Caki2 (cell line): ENCODE results near the gene KDM1B. TPM values are rescaled to one million over a fixed set of nuclear protein-coding genes. Genes with fewer than 3 reads are reported as not detected.
"Not testable (repeated sequence)": the region's sequence is repeated elsewhere in the genome, so short reads cannot be mapped to it uniquely, and the experiment has no call there.

Experiments used
- DNase-seq: peaks from one replicate; pipeline ENCODE4 v3.0.0-alpha.2; 2015; ENCODE audit warnings: low read depth
- in situ Hi-C: cut with HindIII; loops from 2 replicates; pipeline ENCODE4 v1.10.0; 2016; ENCODE audit warnings: low sequenced_read_pairs, low pct_unique_long_range_greater_than_20kb, mixed read lengths
- total RNA-seq: library from RNA; depleted of rRNA; stranded (reverse); fragments of >200 nt; shearing (Covaris generic); gene quantifications from 2 replicates; pipeline ENCODE4 v1.2.3, GENCODE V29; 2014; ENCODE audit warnings: low replicate concordance

Gene KDM1B
- total RNA-seq, 1 experiment from 2014 or later: 11.6 TPM

DNA sequence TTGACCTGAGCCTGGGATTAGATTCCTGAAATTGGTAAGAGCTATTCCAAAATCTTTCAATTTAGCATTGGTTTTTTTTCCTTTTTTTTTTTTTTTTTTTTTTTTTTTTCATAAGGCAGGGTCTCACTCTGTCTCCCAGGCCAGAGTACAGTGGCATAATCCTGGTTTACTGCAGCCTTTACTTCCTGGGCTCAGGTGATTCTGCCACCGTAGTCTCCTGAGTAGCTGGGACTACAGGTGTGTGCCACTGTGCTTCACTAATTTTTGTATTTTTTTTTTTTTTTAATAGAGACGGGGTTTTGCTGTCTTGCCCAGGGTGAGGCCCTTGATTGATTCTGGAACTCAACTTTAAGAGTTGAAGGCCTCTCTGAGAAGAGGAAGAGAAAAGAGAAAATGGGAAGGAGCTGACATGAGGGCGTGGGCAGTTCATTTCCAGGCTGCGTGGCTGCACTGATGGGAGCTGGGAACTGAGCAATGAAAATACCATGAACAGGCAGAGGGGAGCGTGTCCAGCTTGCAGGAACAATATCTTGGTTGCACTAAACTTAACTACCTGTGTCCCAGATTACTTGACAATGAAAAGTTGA, 24.6 kb downstream of the KDM1B start:
- DNase-seq: no peak
- in situ Hi-C loops: no loop called here

DNA sequence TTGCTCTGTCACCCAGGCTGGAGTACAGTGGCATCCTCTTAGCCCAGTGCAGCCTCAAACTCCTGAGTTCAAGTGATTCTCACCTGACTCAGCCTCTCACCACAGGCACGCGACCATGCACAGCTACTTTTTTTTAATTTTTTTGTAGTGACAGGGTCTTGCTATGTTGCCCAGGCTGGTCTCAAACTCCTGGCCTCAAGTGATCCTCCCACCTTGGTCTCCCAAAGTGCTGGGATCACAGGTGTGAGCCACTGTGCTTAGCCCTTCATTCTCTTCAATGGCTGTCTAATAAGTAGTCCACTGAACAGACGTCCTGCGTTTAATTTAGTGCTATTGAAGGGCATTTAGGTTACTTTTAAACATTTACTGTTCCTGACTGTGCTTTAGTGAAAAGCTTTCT, 27.3 kb downstream of the KDM1B start:
- in situ Hi-C loops: no loop called here
- DNase-seq: no peak

DNA sequence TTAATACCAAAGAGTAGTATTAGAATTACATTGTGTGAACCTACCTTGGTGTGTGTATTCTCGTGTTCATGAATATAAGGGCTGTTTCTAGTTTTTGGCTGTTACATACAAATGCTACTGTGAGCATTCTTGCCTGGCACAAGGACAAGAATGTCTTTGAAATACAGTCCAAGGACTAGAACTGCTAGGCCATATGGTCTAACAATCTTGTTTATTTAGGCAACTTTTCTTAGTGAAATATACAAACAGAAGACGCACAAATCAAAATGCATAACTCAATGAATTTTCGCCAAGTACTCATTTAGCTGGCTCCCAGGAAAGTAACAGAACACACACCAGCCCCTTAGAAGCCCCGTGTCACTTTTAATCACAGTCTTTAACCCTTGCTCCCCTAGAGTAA, 28.5 kb downstream of the KDM1B start:
- DNase-seq: no peak
- in situ Hi-C loops: no loop called here

DNA sequence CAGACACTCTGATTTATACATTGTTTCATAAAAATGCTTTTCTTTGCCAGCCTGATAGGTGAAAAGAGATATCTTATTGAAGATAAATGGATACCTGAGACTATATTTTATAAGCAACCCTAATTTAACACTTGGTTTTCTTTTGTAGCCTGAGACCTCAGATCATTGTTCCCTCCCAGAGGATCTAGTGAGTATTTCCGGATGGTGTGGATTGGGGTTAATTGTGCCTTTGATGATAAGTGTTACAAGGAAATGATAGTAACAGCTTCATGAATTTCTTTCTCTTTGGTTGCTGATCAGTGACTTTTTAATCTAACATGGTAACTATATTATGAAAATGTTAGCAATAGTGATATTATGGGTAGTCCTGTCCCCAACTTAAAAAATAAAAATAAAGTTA, 30.4 kb downstream of the KDM1B start:
- in situ Hi-C loops: no loop called here
- DNase-seq: no peak

DNA sequence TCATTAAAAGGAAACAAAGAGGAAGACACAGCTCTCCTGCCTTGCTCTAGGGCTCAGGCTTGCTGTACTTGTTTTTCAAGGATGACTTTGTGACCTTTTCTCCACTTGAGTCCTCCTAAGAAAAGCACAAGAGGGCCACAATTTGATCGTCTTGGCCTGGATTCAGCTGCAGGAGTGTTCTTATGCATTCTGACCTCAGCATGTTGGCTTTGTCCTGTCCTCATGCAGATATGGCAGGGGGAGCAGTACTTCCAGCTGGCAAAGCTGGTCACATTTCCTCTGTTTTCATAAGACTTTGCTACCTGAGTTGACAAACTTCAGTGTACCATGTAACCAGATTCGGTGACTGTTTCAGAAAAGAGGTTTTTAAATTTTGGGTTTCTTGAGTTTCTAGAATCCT, 30.8 kb downstream of the KDM1B start:
- no peak for DNase-seq
- in situ Hi-C loops: no loop called here

DNA sequence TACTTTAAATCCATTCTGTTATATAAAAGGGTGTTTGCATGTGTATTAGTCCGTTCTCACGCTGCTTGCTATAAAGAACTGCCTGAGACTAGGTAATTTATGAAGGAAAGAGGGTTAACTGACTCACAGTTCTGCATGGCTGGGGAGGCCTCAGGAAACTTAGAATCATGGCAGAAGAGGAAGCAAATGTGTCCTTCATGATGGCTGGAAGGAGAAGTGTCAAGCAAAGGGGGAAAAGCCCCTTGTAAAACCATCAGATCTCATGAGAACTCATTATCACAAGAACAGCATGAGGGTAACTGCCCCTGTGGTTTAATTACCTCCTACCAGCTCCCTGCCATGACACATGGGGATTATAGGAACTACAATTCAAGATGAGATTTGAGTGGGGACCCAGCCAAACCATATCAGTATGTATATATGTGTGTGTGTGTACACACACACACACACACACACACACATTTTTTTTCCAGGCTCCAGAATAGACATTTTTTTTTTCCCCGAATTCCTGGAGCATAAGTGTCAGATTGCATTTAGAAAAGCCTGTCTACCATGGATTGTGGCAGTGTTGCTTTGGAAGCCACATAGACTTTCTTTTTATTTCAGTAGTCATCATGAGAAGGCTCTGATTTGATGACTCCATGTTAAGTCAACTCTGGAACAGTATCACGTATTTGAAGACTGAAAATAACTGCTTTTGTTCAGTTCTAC, 31.5 kb downstream of the KDM1B start:
- in situ Hi-C loops: no loop called here
- DNase-seq: peak; percentile 6

DNA sequence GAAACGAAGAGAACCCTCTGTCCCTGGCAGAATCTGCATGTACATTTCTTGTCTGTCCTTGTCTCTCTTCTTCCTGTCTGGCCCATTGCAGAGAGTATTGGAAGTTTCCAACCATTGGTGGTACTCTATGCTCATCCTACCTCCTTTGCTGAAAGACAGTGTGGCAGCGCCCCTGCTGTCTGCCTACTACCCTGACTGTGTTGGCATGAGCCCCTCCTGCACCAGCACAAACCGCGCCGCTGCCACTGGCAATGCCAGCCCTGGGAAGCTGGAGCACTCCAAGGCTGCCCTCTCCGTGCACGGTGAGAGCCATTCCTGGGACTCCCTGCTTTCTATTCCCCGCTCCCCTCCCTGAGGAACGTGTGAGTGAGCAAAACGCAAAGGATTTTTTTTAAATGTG, 32.5 kb downstream of the KDM1B start:
- in situ Hi-C loops: no loop called here
- no peak for DNase-seq

DNA sequence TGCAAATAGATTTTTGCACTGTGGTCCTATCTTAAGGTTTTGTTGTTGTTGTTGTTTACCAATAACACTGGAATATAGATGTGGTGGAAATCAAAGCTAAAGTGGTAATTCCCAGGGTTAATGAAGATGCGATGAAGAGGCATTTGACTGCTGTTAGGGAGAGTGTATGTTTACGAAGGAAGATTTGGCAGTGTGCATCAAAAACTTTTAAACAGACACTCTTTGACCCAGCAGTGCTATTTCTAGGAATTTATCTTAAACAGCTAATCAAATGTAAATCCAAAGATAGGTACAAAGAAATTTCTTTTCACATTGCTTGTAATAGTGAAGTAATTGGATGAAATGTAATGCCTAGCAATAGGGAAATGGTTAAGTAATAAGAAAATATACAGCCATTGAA, 34.0 kb downstream of the KDM1B start:
- DNase-seq: no peak
- in situ Hi-C loops: no loop called here

DNA sequence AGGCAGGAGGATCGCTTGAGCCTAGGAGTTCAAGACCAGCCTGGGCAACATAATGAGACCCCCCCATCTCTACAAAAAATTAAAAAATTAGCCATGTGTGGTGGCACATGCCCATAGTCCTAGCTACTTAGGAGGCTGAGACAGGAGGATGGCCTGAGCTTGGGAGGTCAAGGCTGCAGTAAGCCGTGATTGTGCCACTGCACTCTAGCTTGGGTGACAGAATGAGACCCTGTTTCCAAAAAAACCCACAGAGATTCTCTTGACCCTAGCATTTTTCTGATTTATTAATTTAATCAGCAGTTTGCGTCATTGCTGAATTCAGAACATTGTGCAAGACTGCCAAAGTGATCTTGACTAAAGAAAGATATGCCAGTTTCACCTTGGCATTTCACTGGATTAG, 36.8 kb downstream of the KDM1B start:
- DNase-seq: no peak
- in situ Hi-C loops: no loop called here

DNA sequence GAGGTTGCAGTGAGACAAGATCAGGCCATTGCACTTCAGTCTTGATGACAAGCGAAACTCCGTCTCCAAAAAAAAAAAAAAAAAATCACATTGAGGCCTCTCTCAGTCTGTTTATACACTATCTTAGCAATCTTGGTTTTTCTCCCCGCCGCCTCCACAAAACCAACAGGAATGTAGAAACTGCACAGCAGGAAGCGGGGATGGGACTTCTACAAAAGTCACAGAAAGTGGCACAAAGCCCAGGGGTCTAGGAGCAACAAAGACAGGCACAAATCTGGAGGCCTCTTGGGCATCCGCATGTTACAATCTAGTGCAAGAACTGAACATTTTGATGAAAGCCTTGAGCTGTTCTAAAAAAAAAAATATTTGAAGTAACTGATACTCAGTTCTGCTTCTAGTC, 48.6 kb downstream of the KDM1B start:
- no peak for DNase-seq
- in situ Hi-C loops: no loop called here

DNA sequence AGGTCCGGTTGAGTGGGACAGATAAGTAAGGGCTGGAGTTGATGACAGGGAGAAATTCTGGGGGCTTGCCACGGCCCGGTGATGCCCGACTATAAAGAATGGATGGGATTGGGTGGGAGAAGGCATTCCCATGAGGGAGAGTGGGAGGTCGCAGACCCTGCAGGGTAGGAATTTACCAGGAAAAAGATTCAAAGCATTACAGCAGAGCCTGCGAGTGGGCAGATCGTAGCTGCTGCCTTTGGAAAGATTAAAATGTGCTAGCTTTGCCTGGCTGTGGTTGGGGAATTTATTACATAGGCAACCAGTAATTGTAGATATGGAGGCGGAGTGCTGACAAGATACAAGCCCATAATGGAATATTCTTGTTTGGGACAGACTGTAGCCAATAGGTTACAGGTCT, 49.5 kb downstream of the KDM1B start:
- in situ Hi-C loops: no loop called here
- DNase-seq: no peak

DNA sequence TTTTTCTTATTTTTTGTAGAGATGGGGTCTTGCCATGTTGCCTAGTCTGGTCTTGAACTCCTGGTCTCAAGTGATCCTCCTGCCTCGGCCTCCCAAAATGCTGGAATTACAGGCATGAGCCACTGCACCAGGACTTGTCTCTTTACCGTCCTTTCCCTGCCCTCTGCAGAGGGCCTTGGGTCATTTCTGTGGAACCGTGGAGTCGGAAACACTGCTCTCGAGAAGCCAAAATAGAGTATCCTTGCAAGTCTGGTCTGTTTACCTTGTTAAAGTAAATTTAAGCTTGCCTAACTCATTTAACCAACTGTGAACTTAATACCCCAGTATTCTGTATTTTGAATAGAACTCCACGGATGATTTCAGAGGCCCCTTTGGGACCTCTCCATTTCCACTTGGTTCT, 51.4 kb downstream of the KDM1B start:
- no peak for DNase-seq
- in situ Hi-C loops: no loop called here

DNA sequence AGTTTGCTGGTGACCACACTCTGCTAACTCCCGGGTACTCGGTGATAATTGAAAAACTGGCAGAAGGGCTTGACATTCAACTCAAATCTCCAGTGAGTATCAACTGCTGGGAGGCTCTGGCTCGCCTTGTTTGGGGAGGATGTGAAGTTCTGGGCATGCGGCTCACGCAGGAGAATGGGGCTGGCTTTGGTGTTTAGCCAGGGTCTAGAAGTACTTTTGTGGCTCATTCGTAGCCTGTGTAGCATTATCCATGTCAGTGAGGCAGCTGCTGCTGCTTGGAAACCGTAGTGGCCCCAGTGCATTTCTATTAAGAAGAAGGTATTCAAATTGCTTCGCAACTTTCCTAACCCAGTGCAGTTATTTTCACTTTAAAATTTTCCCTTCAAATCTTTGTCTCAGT, 52.2 kb downstream of the KDM1B start:
- in situ Hi-C loops: no loop called here
- no peak for DNase-seq

DNA sequence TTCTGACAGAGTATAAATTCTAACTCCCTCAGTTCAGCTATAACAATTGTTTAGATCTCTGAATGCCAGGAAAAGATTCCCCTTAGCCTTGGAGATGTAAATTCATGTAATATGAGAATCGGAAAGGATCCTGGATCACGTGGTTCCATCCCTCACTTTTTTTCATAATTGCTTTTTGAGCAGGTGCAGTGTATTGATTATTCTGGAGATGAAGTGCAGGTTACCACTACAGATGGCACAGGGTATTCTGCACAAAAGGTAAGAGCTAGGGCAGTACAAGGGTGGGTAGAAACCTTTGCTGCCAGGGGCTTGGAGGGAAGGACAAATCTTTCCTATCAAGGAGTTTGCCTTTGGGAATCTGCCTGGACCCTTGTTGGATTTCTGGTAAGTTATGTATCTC, 52.7 kb downstream of the KDM1B start:
- DNase-seq: no peak
- in situ Hi-C loops: no loop called here

DNA sequence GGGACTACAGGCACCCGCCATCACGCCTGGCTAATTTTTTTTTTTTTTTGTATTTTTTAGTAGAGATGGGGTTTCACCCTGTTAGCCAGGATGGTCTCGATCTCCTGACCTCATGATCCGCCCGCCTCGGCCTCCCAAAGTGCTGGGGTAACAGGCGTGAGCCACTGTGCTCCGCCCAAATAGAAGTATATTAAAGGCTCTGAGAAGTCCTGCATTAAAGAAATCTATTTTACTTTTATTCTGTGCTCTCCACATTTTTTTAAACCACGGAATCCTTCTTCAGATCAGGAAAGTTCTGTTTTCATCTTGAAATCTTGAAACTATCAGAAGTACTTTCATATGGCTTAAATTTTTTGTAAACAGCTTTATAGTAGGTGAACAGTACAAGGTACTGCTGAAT, 53.6 kb downstream of the KDM1B start:
- in situ Hi-C loops, DNase-seq: not testable (repeated sequence)

DNA sequence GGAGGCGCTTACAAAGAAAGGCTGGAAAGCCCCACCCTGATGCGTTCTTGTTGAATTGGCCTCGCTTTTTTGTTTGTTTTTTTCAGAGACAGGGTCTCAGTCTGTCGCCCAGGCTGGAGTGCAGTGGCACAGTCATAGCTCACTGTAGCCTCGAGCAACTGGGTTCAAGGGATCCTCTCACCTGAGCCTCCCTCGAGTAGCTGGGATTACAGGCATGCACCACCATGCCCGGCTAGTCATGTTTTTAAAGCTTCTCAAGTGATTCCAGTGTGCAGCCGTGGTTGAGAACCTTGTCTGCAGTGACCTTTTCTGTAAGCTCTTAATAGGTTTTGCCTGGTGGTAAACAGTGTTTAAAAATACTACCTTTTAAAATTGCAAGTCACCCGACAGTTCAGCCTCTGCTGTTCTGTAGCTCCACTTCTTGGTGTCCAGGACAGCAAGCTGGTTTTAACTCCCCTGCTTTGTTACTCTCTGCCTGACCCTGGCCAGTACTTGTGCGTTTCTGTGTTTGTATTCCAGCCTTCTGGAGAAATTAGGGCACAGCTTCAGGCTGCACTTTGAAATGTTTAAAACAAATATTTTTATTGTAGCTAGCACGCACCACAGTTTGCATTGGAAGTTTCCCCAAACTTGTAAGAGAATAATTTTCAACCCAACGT, 54.4 kb downstream of the KDM1B start:
- no peak for DNase-seq
- in situ Hi-C loops: no loop called here

DNA sequence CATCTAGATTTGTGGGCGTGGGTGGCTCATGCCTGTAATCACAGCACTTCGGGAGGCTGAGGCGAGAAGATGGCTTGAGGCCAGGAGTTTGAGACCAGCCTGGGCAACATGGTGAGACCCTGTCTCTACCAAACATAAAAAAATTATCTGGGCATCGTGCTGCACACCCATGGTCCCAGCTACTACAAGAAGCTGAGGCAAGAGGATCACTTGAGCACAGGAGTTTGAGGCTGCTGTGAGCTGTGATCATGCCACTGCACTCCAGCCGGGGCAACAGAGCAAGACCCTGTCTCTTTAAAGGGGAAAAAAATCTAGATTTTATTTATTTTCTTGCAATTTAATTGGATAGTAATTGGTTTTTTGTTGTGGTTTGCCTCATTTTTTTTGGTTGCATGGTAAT, 55.5 kb downstream of the KDM1B start:
- DNase-seq: no peak
- in situ Hi-C loops: no loop called here

DNA sequence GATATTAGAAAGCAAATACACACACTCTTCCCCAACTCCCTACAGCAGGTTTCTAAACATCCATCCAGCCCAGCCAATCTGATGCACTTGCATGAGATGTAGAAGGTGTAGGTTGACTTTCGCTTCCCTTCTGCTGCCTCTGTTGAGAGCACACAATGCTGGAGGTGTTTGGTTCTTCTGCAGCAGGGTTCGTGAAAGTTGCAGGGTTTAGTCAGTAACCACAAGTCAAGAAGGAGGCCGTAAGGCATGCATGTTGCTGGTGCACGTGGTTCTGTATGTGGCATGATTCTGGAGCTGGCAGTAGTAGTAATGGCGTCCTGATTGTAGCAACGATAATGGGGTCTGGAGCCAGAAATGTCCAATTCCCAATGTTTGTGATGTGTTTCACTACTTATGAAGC, 56.1 kb downstream of the KDM1B start:
- DNase-seq: no peak
- in situ Hi-C loops: no loop called here

DNA sequence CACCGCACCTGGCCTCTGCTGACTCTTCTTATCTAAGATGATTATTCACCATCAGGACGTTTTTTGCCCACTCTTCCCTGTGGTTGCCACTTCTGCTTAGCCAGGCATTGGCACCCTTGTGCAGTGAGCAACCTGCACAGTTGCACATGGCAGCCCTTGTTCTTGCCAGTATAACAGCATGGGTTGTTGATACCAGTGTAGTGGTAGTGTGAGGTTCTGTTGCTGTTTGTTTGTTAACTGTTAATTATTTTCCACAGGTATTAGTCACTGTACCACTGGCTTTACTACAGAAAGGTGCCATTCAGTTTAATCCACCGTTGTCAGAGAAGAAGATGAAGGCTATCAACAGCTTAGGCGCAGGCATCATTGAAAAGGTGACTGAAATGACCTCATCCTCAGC, 57.0 kb downstream of the KDM1B start:
- in situ Hi-C loops: no loop called here
- DNase-seq: peak; percentile 11

DNA sequence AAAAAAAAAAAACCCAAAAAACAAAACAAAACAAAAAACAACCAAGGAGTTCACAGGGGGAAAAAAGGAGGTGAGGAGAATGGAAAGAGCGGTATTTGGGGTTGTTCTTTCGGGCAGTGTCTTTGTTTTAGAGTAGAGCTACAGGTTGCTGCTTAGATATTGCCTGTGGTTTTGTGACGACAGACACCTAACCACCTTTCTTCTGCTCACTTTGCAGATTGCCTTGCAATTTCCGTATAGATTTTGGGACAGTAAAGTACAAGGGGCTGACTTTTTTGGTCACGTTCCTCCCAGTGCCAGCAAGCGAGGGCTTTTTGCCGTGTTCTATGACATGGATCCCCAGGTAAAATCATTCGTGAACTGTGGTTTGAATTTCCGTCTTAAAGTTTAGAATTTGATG, 58.2 kb downstream of the KDM1B start:
- in situ Hi-C loops: no loop called here
- DNase-seq: no peak
